Measurements from ENCODE around the gene ABCA7.

The ABCA7 gene

DNA sequence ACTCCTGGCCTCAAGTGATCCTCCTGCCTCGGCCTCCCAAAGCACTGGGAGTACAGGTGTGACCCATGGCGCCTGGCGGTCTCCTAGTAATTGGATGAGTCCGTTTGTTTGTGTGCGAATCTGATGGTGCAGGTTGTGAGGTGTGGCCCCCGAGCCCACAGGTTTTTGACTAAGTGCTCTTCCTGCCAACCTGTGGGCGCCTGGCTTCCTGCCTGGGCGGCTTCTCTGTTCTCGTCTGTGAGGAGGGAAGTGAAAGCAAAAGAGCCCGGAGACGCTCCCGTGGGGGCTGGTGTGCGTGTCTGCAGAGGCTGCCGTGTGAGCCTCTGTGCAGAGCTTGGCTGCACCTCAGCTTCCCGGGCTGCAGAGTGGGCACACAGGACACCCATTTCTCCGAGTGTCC lies 37.0 kb downstream of the ABCA7 start:
- no peak overlapping the region for H3K4me3 ChIP-seq (replicated peaks; ENCODE audit: low read depth, low read length)
- DNase-seq (ENCODE audit: low read depth): no peak
- TF ChIP-seq, protein P1, sequence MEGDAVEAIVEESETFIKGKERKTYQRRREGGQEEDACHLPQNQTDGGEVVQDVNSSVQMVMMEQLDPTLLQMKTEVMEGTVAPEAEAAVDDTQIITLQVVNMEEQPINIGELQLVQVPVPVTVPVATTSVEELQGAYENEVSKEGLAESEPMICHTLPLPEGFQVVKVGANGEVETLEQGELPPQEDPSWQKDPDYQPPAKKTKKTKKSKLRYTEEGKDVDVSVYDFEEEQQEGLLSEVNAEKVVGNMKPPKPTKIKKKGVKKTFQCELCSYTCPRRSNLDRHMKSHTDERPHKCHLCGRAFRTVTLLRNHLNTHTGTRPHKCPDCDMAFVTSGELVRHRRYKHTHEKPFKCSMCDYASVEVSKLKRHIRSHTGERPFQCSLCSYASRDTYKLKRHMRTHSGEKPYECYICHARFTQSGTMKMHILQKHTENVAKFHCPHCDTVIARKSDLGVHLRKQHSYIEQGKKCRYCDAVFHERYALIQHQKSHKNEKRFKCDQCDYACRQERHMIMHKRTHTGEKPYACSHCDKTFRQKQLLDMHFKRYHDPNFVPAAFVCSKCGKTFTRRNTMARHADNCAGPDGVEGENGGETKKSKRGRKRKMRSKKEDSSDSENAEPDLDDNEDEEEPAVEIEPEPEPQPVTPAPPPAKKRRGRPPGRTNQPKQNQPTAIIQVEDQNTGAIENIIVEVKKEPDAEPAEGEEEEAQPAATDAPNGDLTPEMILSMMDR (IDR thresholded peaks at IDR 0.05; ENCODE audit: low read length, missing control alignments): no peak

DNA sequence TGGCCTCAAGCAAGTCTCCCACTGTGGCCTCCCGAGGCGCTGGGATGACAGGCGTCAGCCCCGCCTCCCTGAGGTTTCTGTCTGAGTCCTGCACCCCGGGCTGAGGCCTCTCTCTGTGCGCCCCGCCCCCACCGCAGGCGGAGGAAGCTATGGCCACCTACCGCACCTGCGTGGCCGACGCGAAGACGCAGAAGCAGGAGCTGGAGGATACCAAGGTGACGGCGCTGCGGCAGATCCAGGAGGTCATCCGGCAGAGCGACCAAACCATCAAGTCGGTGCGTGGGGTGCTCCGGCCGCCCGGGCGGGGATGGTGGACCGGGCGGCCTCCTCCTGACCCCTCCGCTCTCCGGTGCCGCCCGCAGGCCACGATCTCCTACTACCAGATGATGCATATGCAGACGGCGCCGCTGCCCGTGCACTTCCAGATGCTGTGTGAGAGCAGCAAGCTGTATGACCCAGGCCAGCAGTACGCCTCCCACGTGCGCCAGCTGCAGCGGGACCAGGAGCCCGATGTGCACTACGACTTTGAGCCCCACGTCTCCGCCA lies 39.7 kb downstream of the ABCA7 start:
- TF ChIP-seq, protein P1 (IDR thresholded peaks at IDR 0.05; ENCODE audit: low read length, missing control alignments): no peak
- H3K4me3 ChIP-seq (replicated peaks; ENCODE audit: low read depth, low read length): no peak overlapping the region
- no peak for DNase-seq (ENCODE audit: low read depth)

DNA sequence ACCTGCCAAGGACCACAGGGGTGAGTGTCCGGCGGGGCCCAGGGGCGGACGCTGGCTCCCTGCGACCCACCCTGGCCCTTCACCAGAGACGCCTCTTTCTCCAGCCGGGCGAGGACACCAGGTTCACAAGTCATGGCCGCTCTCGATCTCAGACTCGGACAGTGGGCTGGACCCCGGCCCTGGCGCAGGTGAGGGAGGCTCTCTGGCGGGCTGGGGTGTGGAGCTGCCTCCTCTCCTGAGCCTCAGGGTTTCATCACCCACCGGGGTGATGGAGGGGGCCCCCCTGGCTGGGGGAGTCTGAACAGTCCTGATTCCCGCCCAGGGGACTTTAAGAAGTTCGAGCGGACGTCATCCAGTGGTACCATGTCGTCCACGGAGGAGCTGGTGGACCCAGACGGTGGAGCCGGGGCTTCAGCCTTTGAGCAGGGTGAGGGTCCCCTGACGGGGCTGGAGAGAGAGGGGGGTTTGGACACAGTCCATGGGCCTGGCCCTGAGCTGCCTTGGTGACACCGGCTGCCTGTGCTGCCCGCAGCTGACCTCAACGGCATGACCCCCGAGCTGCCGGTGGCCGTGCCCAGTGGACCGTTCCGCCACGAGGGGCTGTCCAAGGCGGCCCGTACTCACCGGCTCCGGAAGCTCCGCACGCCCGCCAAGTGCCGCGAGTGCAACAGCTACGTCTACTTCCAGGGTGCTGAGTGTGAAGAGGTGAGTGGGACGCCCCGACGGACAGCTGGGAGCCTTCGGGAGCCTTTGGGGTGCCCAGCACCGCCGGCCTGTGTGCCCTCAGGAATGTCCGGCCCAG lies 40.7 kb downstream of the ABCA7 start:
- no peak overlapping the region for H3K4me3 ChIP-seq (replicated peaks; ENCODE audit: low read depth, low read length)
- no peak for DNase-seq (ENCODE audit: low read depth)
- TF ChIP-seq, protein P1 (IDR thresholded peaks at IDR 0.05; ENCODE audit: low read length, missing control alignments): no peak

DNA sequence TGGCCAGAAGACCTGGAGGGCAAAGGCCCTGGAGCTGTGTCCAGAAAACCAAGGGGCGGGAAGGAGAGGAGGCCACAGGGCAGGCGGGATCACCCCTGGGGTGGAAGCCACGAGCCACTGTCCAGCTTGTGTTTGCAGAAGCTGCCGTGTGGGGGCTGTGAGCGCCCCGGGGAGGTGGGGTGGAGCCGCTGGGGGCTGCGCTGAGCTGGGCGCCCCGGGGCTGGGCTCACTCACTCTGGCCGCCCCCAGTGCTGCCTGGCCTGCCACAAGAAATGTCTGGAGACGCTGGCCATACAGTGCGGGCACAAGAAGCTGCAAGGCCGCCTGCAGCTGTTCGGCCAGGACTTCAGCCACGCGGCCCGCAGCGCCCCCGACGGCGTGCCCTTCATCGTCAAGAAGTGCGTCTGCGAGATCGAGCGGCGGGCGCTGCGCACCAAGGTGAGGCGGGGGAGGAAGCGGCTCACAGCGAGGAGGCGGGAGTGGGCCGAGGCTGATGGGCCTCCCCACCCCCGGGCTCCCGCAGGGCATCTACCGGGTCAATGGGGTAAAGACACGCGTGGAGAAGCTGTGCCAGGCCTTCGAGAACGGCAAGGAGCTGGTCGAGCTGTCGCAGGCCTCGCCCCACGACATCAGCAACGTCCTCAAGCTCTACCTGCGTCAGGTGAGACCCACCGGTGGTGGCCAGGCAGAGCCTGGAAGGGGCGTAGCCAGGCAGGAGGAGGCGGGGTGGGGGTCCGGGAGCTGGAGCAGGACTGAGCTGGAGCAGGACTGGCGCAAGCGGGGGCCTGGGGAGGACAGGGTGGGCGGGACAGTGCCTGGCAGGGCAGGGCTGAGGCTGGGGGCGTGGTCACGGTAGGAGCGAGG lies 41.6 kb downstream of the ABCA7 start:
- H3K4me3 ChIP-seq (replicated peaks; ENCODE audit: low read depth, low read length): no peak overlapping the region
- no peak for DNase-seq (ENCODE audit: low read depth)
- TF ChIP-seq, protein P1 (IDR thresholded peaks at IDR 0.05; ENCODE audit: low read length, missing control alignments): no peak

DNA sequence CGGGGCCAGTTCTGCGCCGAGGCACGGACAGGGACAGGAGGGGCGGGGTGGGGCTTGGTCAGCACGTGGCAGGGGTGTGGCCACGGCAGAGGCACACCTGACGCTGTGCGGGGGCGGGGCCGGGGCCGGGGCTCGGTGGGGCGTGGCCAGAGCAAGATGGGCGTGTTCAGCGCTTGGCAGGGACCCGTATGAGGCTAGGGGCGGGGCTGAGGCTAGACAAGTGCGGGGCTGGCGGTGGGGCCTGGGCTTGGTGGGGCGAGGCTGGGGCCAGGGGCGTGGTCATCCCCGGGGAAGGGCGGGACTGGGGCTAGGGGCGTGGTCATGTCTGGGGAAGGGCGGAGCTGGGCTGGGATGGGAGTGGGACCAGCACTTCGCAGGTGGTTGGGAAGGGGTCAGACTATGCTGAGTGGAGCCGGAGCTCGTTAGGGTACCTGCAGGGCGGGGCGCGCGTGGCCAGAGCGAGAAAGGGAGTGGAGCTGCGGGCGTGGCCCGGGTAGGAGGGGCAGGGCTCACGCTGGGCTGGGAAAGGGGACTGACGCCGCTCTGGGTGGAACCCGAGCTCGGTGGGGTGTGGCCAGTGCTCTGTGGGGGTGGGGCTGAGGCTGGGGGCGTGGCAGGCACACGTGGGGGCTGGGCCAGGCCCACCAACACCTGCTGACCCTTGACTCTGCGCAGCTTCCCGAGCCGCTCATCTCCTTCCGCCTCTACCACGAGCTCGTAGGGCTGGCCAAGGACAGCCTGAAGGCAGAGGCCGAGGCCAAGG lies 42.4 kb downstream of the ABCA7 start:
- TF ChIP-seq, protein P1 (IDR thresholded peaks at IDR 0.05; ENCODE audit: low read length, missing control alignments): no peak
- no peak overlapping the region for H3K4me3 ChIP-seq (replicated peaks; ENCODE audit: low read depth, low read length)
- DNase-seq (ENCODE audit: low read depth): no peak

DNA sequence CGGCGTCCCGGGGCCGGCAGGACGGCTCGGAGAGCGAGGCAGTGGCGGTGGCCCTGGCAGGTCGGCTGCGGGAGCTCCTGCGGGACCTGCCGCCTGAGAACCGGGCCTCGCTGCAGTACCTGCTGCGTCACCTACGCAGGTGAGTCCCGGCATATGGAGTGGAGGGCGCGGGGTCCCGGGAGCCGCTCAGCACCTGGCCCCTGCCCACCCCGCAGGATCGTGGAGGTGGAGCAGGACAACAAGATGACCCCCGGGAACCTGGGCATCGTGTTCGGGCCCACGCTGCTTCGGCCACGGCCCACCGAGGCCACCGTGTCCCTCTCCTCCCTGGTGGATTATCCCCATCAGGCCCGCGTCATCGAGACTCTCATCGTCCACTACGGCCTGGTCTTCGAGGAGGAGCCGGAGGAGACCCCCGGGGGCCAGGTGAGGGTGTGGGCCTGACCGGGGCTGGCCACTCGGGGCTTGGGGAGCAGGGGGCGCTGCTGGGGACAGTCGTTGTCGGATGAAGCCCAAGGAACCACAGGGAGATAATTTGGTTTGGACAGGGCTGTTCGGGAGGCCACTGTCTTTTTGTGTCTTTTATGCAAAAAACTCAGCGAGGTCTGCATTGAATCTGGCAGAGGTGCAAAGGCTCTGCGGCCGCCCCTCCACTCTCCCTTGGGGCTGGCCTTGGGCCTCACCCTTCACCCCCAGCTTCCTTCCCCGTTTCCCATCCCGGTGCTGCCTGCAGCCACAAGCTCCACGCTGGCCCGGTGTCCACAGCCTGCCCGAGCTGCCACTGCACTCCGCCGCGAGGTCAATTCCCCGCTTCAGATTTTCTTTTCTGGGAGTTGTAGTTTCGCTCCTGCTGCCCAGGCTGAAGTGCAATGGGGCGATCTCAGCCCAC lies 43.3 kb downstream of the ABCA7 start:
- TF ChIP-seq, protein P1 (IDR thresholded peaks at IDR 0.05; ENCODE audit: low read length, missing control alignments): no peak
- no peak for DNase-seq (ENCODE audit: low read depth)
- H3K4me3 ChIP-seq (replicated peaks; ENCODE audit: low read depth, low read length): no peak overlapping the region
